Thymus (tissue), 11 donors: ENCODE measurements around the gene KCNT1. TPM values are rescaled to one million over a fixed set of nuclear protein-coding genes. Genes with fewer than 3 reads are reported as not detected.

Source experiments
- DNase-seq, 9 donors: peaks; one replicate each; pipeline ENCODE4 v3.0.0-alpha.2; 2013; ENCODE audit warnings: low spot score in 9 of 9, low read depth in 6 of 9, missing footprints in 1 of 9
- H3K27ac ChIP-seq, 2 donors: one replicate each; pipeline ENCODE4 v1.5.1; 2013; ENCODE audit warnings: control low read depth in 1 of 2, low read depth in 1 of 2, low read length in 1 of 2, mild to moderate bottlenecking in 1 of 2, moderate library complexity in 1 of 2
- H3K27me3 ChIP-seq, 2 donors: one replicate each; pipeline ENCODE4 v1.5.1; 2013; ENCODE audit warnings: low read length in 1 of 2; ENCODE audit not compliant: control insufficient read depth in 2 of 2, insufficient read depth in 1 of 2
- H3K36me3 ChIP-seq, 2 donors: one replicate each; pipeline ENCODE4 v1.5.1; 2013; ENCODE audit warnings: low read length in 1 of 2, mild to moderate bottlenecking in 1 of 2, moderate library complexity in 1 of 2; ENCODE audit not compliant: control insufficient read depth in 2 of 2, insufficient read depth in 2 of 2
- H3K4me1 ChIP-seq, 2 donors: one replicate each; pipeline ENCODE4 v1.5.1; 2013; ENCODE audit warnings: low read length in 2 of 2; ENCODE audit not compliant: control insufficient read depth in 2 of 2, insufficient read depth in 2 of 2
- H3K4me3 ChIP-seq, 2 donors: one replicate each; pipeline ENCODE4 v1.5.1; 2013; ENCODE audit warnings: low read length in 2 of 2, control low read depth in 1 of 2, mild to moderate bottlenecking in 1 of 2
- H3K9me3 ChIP-seq, 2 donors: one replicate each; pipeline ENCODE4 v1.5.1; 2013; ENCODE audit warnings: low read length in 1 of 2, mild to moderate bottlenecking in 1 of 2; ENCODE audit not compliant: control insufficient read depth in 2 of 2, insufficient read depth in 1 of 2
- WGBS: extraction: QIAGEN DNeasy Blood & Tissue Kit; methylation state at CpG from one replicate; pipeline ENCODE4 v1.1.7; 2013; 5-methylcytosine and 5-hydroxymethylcytosine counted together
- polyA plus RNA-seq: library from polyadenylated mRNA; stranded (reverse); fragments of 200-250 nt; gene quantifications from one replicate; pipeline ENCODE4 v1.2.3, GENCODE V29; 2013
- total RNA-seq: library from RNA; stranded (reverse); fragments of 120-200 nt; gene quantifications from one replicate; pipeline ENCODE4 v1.2.4, GENCODE V29; 2013
- donor health status: healthy.

Gene KCNT1
- total and polyA plus RNA-seq, 2 donors: 0.05 to 0.25 TPM

GRCh38 chr9:135783540-135784245 is 81.7 kb downstream of the KCNT1 start:
- no peak overlapping the region for H3K27ac ChIP-seq
- no peaks in the 10 kb centered on the region for H3K36me3 ChIP-seq
- no peaks in the 10 kb centered on the region for H3K9me3 ChIP-seq
- H3K27me3 ChIP-seq: peaks cover 0 to 2% of the 10 kb centered on the region in 2 donors
- 91% methylated on average over 30 of the region's 30 CpGs for WGBS
- no peak overlapping the region for H3K4me3 ChIP-seq
- DNase-seq: no peak
- H3K4me1 ChIP-seq: no peaks in the 10 kb centered on the region

- no peak for DNase-seq
- 91% methylated on average over 22 of the region's 22 CpGs for WGBS
- Histone ChIP-seq H3K4me1 (no peaks in the 10 kb centered on the region), H3K4me3 (no peak overlapping the region), H3K36me3 (no peaks in the 10 kb centered on the region), H3K27ac (no peak overlapping the region), H3K27me3 (peaks cover 0 to 2% of the 10 kb centered on the region in 2 donors), H3K9me3 (no peaks in the 10 kb centered on the region)
Measured at GRCh38 chr9:135785013-135785575, 83.1 kb downstream of the KCNT1 start.

DNA sequence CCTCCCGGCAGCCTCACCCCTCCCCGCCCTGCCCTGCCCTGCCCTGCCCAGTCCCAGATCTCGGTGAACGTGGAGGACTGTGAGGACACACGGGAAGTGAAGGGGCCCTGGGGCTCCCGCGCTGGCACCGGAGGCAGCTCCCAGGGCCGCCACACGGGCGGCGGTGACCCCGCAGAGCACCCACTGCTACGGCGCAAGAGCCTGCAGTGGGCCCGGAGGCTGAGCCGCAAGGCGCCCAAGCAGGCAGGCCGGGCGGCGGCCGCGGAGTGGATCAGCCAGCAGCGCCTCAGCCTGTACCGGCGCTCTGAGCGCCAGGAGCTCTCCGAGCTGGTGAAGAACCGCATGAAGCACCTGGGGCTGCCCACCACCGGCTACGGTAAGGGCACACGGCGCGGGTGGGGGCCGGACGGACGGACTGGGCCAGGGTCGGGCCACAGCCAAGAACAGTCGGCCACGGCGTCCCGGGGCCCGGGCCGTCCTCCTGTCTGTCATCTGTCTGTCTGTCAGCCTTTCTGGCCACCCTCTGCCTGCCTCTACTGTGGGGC is 84.2 kb downstream of the KCNT1 start:
- Histone ChIP-seq H3K27ac (no peak overlapping the region), H3K36me3 (no peaks in the 10 kb centered on the region), H3K9me3 (no peaks in the 10 kb centered on the region), H3K4me3 (no peak overlapping the region), H3K27me3 (peaks cover 0 to 2% of the 10 kb centered on the region in 2 donors), H3K4me1 (no peaks in the 10 kb centered on the region)
- WGBS: 91% methylated on average over 44 of the region's 44 CpGs
- DNase-seq: no peak

GRCh38 chr9:135787317-135787716 is 85.3 kb downstream of the KCNT1 start:
- Histone ChIP-seq H3K27me3 (no peaks in the 10 kb centered on the region), H3K36me3 (no peaks in the 10 kb centered on the region), H3K4me3 (no peak overlapping the region), H3K4me1 (no peaks in the 10 kb centered on the region), H3K27ac (no peak overlapping the region), H3K9me3 (no peaks in the 10 kb centered on the region)
- DNase-seq: no peak
- 83% methylated on average over 16 of the region's 16 CpGs for WGBS

DNA sequence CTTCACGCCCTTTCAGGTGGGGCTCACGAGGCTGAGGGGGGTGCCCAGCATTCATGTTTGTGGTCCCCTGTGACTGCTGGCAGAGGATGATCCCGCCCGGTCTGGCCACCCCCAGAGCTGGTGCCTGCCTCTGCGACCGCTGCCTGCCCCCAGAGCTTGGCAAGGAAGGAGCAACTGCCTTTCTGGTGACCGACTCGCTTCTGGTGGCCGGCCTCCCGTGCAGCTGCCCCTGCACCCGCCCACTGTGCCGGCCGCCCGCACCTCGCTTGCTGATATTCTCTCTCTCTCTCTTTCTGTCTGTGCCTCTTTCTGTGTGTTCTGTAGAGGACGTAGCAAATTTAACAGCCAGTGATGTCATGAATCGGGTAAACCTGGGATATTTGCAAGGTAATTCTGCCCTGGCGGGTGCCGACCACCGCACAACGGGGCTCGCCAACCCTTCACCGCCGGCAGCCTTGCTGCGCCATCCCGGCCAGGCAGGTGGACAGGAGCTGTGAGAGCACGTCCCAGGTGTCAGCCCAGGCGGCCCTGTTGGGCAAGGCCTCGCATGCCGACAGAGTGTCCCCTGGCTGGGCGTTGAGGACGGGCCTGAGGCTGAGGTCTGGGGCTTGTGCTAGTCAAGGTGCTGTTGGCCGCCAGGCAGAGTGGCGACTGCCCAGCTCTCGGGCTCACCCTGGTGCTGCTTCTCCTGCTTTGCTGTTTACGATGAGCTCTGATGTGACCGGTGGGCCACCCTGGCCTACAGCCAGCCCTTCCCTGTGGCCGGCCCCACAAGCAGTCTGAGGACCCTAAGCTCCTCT is 86.0 kb downstream of the KCNT1 start:
- Histone ChIP-seq H3K4me3 (no peak overlapping the region), H3K36me3 (no peaks in the 10 kb centered on the region), H3K4me1 (no peaks in the 10 kb centered on the region), H3K27ac (no peak overlapping the region), H3K9me3 (no peaks in the 10 kb centered on the region), H3K27me3 (no peaks in the 10 kb centered on the region)
- 95% methylated on average over 38 of the region's 38 CpGs for WGBS
- no peak for DNase-seq

DNA sequence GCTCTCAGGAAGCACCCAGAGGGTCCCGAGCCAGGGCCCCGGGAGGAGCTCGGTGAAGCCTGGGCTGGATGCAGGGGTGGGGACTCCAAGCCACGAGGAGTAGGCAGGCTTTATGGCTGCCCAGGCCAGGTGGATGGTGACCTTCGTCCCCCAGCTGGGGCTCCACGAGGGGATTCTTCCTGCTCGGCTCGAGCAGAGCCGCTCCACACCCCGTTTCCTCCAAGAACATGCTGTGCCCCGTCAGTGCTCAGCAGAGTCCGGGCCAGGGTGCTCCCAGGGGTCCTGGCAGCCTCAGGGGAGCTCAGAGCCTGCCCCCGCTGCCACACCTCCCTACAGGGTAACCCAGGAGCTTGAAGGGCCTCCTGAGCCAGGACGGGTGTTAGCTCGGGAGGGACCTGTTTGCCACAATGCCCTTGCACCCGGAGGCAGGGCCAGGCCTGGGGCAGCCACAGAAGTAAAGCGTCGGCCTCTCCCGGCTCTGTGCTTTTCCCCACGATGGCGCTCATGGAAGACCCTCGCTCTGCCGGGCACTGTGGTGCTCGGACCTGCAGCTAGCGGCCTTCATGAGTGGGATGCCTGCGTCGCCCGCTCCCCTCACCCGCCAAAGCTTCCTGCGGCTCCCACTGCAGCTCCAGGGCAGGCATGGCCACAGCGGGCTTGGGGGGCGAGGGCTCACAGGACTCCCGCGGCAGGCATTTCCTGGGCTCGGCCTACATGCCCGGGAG is 86.8 kb downstream of the KCNT1 start:
- no peak overlapping the region for H3K4me3 ChIP-seq
- H3K27me3 ChIP-seq: no peaks in the 10 kb centered on the region
- H3K9me3 ChIP-seq: no peaks in the 10 kb centered on the region
- WGBS: 86% methylated on average over 36 of the region's 36 CpGs
- H3K27ac ChIP-seq: no peak overlapping the region
- no peaks in the 10 kb centered on the region for H3K4me1 ChIP-seq
- H3K36me3 ChIP-seq: no peaks in the 10 kb centered on the region
- DNase-seq: no peak

GRCh38 chr9:135789838-135790291 is 87.9 kb downstream of the KCNT1 start:
- Histone ChIP-seq H3K36me3 (no peaks in the 10 kb centered on the region), H3K4me3 (no peak overlapping the region), H3K27me3 (peaks cover 0 to 2% of the 10 kb centered on the region in 2 donors), H3K4me1 (no peaks in the 10 kb centered on the region), H3K9me3 (no peaks in the 10 kb centered on the region), H3K27ac (no peak overlapping the region)
- WGBS: 95% methylated on average over 13 of the region's 13 CpGs
- DNase-seq: no peak

GRCh38 chr9:135790356-135790755 is 88.4 kb downstream of the KCNT1 start:
- peaks cover 0 to 2% of the 10 kb centered on the region in 2 donors for H3K27me3 ChIP-seq
- H3K4me3 ChIP-seq: no peak overlapping the region
- H3K9me3 ChIP-seq: no peaks in the 10 kb centered on the region
- no peak for DNase-seq
- no peaks in the 10 kb centered on the region for H3K36me3 ChIP-seq
- no peaks in the 10 kb centered on the region for H3K4me1 ChIP-seq
- no peak overlapping the region for H3K27ac ChIP-seq
- WGBS: 96% methylated on average over 10 of the region's 10 CpGs
